K562 (cell line): ENCODE measurements around the gene CCDC102B. TPM values are rescaled to one million over a fixed set of nuclear protein-coding genes. Genes with fewer than 3 reads are reported as not detected.

Experiments used
- ATAC-seq: fragments of 200-7000 bp; cut with Tn5 transposase; 3 replicates; pipeline ENCODE4 v1.9.1; 2020; ENCODE audit warnings: moderate library complexity
- BruUV-seq: library from RNA; stranded (reverse); fragments of 400-500 nt; replicated peaks from 2 replicates; lab custom pipeline; 2021; lab: Mats Ljungman, UMichigan
- CTCF ChIA-PET: fragments of 300-600 bp; formaldehyde crosslinking; extraction: SDS; loops from one replicate; lab custom pipeline; 2021; ENCODE audit warnings: low intra/inter-chr PET ratio; lab: Yijun Ruan, JAX
- POLR2A ChIA-PET: fragments of 300-600, 350-650 bp; sonication (Branson Sonifier 250); formaldehyde crosslinking; extraction: SDS; loops from one replicate; lab custom pipeline; 2021; ENCODE audit warnings: antibody characterized with exemption, inconsistent platforms; lab: Yijun Ruan, JAX
- DNase-seq, 4 experiments: peaks; one replicate each; pipeline versions ENCODE4 v3.0.0 to v3.0.0-alpha.2; 2011 to 2018; ENCODE audit warnings: low spot score in 3 of 4, mixed read lengths in 3 of 4; ENCODE audit errors: extremely low read depth in 1 of 4
- FAIRE-seq: peaks from 2 replicates; lab custom pipeline; 2011; peaks lifted over from hg19 to GRCh38; lab: Jason Lieb, UNC
- H2AFZ ChIP-seq: 2 replicates; pipeline ENCODE4 v1.6.0; 2011; ENCODE audit warnings: low read depth, low read length, control low read depth, inconsistent platforms
- H3K27ac ChIP-seq: fragments of 200-600 bp; 3 replicates; pipeline ENCODE4 v1.8.0; 2011; ENCODE audit warnings: low read depth, mild to moderate bottlenecking, control low read depth, inconsistent platforms, low read length, moderate library complexity, mixed read lengths; ENCODE audit errors: extremely low read depth
- H3K27me3 ChIP-seq, 2 experiments: fragments of 300-600 bp in 1 of 2; 2 replicates in 1 of 2; 3 replicates in 1 of 2; pipeline versions ENCODE4 v1.6.0 to v1.8.0; 2011; ENCODE audit warnings: inconsistent platforms in 2 of 2, low read length in 2 of 2, mild to moderate bottlenecking in 1 of 2, mixed read lengths in 1 of 2, moderate library complexity in 1 of 2; ENCODE audit not compliant: control insufficient read depth in 2 of 2, insufficient read depth in 2 of 2
- H3K36me3 ChIP-seq: fragments of 300-600 bp; 3 replicates; pipeline ENCODE4 v1.8.0; 2011; ENCODE audit warnings: mild to moderate bottlenecking, low read length, inconsistent platforms; ENCODE audit not compliant: control insufficient read depth, insufficient read depth
- H3K4me1 ChIP-seq, 2 experiments: fragments of 200-600 bp in 1 of 2; replicated peaks in 1 of 2; 2 replicates in 1 of 2; 3 replicates in 1 of 2; pipeline versions ENCODE4 v1.5.1 to v1.8.0; 2011; ENCODE audit warnings: inconsistent platforms in 2 of 2, low read length in 2 of 2, mild to moderate bottlenecking in 1 of 2, mixed read lengths in 1 of 2, moderate library complexity in 1 of 2; ENCODE audit not compliant: control insufficient read depth in 2 of 2, insufficient read depth in 2 of 2
- H3K4me2 ChIP-seq: 2 replicates; pipeline ENCODE4 v1.6.1; 2011; ENCODE audit warnings: low read length, control low read depth, inconsistent platforms, mixed read lengths; ENCODE audit not compliant: insufficient read depth
- H3K4me3 ChIP-seq: fragments of 200-600 bp; sonication (generic), shearing (Covaris generic); 2 replicates; pipeline ENCODE4 v1.5.1; 2016; ENCODE audit warnings: control low read depth, inconsistent platforms
- H3K79me2 ChIP-seq: fragments of 200-600 bp; 3 replicates; pipeline ENCODE4 v1.8.0; 2011; ENCODE audit warnings: low read length, inconsistent platforms; ENCODE audit not compliant: control insufficient read depth, insufficient read depth
- H3K9ac ChIP-seq, 2 experiments: 2 replicates each; pipeline versions ENCODE4 v1.6.0 to v1.6.1; 2011; ENCODE audit warnings: low read depth in 2 of 2, low read length in 2 of 2, control low read depth in 1 of 2, inconsistent platforms in 1 of 2, mild to moderate bottlenecking in 1 of 2, mixed read lengths in 1 of 2; ENCODE audit not compliant: insufficient read depth in 1 of 2
- H3K9me1 ChIP-seq: one replicate; pipeline ENCODE4 v1.6.0; 2011; ENCODE audit warnings: inconsistent platforms, mild to moderate bottlenecking, low read length, moderate library complexity; ENCODE audit not compliant: control insufficient read depth, insufficient read depth
- H3K9me3 ChIP-seq: replicated peaks from 2 replicates; pipeline ENCODE4 v1.5.1; 2011; ENCODE audit warnings: low read depth, low read length, inconsistent platforms; ENCODE audit not compliant: control insufficient read depth, insufficient read depth
- H4K20me1 ChIP-seq: replicated peaks from 2 replicates; pipeline ENCODE4 v1.6.1; 2011; ENCODE audit warnings: low read length, inconsistent platforms, mixed read lengths; ENCODE audit not compliant: control insufficient read depth, insufficient read depth
- BMI1 ChIP-seq: fragments of 150-350 bp; IDR thresholded peaks from 2 replicates; pipeline ENCODE4 v1.6.1; 2014; ENCODE audit warnings: low read length
- CBX3 ChIP-seq, 2 experiments: IDR thresholded peaks; 1 replicate in 1 of 2; 2 replicates in 1 of 2; pipeline ENCODE4 v1.6.1; 2012; ENCODE audit warnings: inconsistent platforms in 2 of 2, low read length in 2 of 2, borderline replicate concordance in 1 of 2, control low read depth in 1 of 2
- EP400 ChIP-seq: fragments of 450-650 bp; IDR thresholded peaks from 2 replicates; pipeline ENCODE4 v1.6.1; 2017; ENCODE audit warnings: antibody characterized with exemption, mild to moderate bottlenecking, moderate library complexity
- GATA2 ChIP-seq: sonication (generic); formaldehyde crosslinking; IDR thresholded peaks from 2 replicates; pipeline ENCODE4 v1.4.0; 2020; ENCODE audit warnings: mild to moderate bottlenecking, missing genetic modification reagents
- HMG20A ChIP-seq: fragments of 450-650 bp; formaldehyde crosslinking; conservative IDR thresholded peaks from 2 replicates; pipeline ENCODE4 v1.4.0; 2020; ENCODE audit warnings: mild to moderate bottlenecking, mixed read lengths
- RUNX1 ChIP-seq: sonication (generic); IDR thresholded peaks from 2 replicates; pipeline ENCODE4 v1.6.1; 2016; ENCODE audit warnings: antibody characterized with exemption, low read depth
- ZBTB17 ChIP-seq: fragments of 450-650 bp; formaldehyde crosslinking; IDR thresholded peaks from 2 replicates; pipeline ENCODE4 v1.4.0; 2020; ENCODE audit warnings: mild to moderate bottlenecking
- ZNF263 ChIP-seq: sonication (generic); formaldehyde crosslinking; IDR thresholded peaks from 2 replicates; pipeline ENCODE4 v1.8.0; 2022; ENCODE audit warnings: mild to moderate bottlenecking, missing genetic modification reagents, borderline replicate concordance
- ZNF316 ChIP-seq: fragments of 450-650 bp; IDR thresholded peaks from 2 replicates; pipeline ENCODE4 v1.6.1; 2016
- WGBS: fragments of 100-300 bp; shearing (Covaris generic); methylation state at CpG from one replicate; pipeline ENCODE4 v1.1.6; 2016; ENCODE audit warnings: low coverage, mixed read lengths; ENCODE audit not compliant: insufficient coverage; ENCODE audit errors: missing lambda C conversion rate; 5-methylcytosine and 5-hydroxymethylcytosine counted together
- in situ Hi-C: fragments of 300-500 bp; cut with MboI; formaldehyde crosslinking; loops from 4 replicates; pipeline ENCODE4 v1.15.0; 2018; ENCODE audit warnings: inconsistent platforms, mixed read lengths
- intact Hi-C: fragments of 100-400 bp; cut with micrococcal nuclease; formaldehyde crosslinking; loops from 2 replicates; pipeline ENCODE4 v1.14.2; 2022
- polyA plus RNA-seq, 8 experiments: library from polyadenylated mRNA; depleted of rRNA in 4 of 8; stranded (reverse) in 5 of 8; unstranded in 3 of 8; fragments of >200 nt; fragmentation: Nextera tagmentation in 2 of 8; fragmentation: Illumina TruSeq in 1 of 8; extraction: Ambion mirVana in 2 of 8; extraction: Trizol in 1 of 8; gene quantifications; 2 replicates each; pipeline versions ENCODE4 v1.2.1 to v1.2.3, GENCODE V29; 2011 to 2014; ENCODE audit warnings: inconsistent platforms in 1 of 8, missing spikeins in 1 of 8
- total RNA-seq, 7 experiments: library from RNA; depleted of rRNA in 6 of 7; stranded (reverse); fragments of >200 nt in 6 of 7; fragmentation: Illumina TruSeq in 2 of 7; extraction: Trizol in 2 of 7; gene quantifications; 2 replicates each; pipeline versions ENCODE4 v1.2.1 to v1.2.3, GENCODE V29; 2011 to 2021; ENCODE audit warnings: low replicate concordance in 1 of 7
- TF ChIP-seq, protein P1 (sequence below): IDR thresholded peaks from 2 replicates; pipeline ENCODE4 v1.6.1; 2011; ENCODE audit not compliant: insufficient read length; ENCODE audit errors: extremely low read depth
- TF ChIP-seq, protein P2 (sequence below): sonication (generic); formaldehyde crosslinking; IDR thresholded peaks from 2 replicates; pipeline ENCODE4 v1.9.0; 2022; ENCODE audit warnings: mild to moderate bottlenecking, missing genetic modification reagents

The CCDC102B gene
- total and polyA plus RNA-seq, 9 of the 15 experiments (the other 6 are each of a cell fraction or from before 2014, with no cell fraction given): 0.18 to 1.5 (median 0.73) TPM

DNA sequence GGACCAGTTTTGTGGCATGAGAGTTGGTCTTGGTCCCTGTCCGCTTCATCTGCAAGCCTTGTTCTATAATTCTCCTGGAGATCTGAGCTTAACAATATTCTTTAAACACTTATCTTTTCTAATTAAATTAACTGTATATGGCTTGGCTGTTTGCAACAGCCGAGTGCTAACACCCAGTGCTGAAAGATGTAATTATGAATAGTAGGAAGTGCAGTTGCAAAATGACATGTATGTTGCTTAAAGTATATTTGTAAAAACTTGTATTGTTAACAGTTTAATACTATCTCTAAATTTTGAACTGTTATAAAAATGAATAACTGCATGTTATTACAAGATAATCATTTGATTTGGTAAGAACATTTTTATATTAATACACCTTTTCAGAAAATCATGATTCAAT is 45.1 kb downstream of the CCDC102B start (continued):
- TF ChIP-seq ZNF263 (CRISPR knock-in tag): no peak
- TF ChIP-seq EP400: no peak
- TF ChIP-seq, all 486 proteins: peak for 0

DNA sequence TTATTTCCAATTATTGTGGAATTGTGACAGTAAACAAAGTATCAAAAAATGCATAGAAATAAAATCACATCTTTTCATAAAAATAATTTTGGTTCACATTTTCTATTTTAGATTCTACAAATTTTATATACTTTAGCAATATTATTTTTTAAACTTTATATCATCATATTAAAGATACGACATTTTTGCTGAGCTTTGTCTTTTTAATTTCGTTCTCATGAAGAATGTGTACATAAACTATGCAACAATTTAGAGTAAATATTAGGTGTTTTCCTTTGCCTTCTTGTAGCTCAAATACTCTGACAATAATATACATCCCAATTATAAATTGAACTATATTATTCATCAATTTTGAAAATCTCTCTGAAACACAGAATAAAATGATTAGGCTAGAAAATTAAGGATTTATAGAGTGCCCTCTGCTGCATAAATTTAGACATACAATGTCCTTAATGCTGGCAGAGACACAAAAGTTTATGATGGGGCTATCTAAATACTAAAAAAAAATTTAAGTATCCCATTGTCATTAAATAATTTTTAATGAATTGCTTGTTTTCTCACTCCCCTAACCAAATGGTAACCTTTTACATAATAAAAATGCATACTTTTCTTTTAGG is 45.7 kb downstream of the CCDC102B start:
- no peak overlapping the region for H2AFZ ChIP-seq
- 0% methylated on average over 2 of the region's 2 CpGs for WGBS
- ATAC-seq (no peak), FAIRE-seq (no peak), DNase-seq (no peak)
- H3K27ac ChIP-seq: no peak overlapping the region
- H3K4me2 ChIP-seq: no peak overlapping the region
- in situ Hi-C loops (no loop called here), intact Hi-C loops (no loop called here)
- no peak overlapping the region for H3K9ac ChIP-seq
- ChIA-PET POLR2A (no interaction called here), CTCF (no interaction called here)
- BruUV-seq: no TSS peak
- no peaks in the 10 kb centered on the region for H4K20me1 ChIP-seq
- H3K9me1 ChIP-seq: no peaks in the 10 kb centered on the region
- H3K9me3 ChIP-seq: no peaks in the 10 kb centered on the region
- H3K27me3 ChIP-seq: no peaks in the 10 kb centered on the region
- no peak for TF ChIP-seq HMG20A (CRISPR knock-in tag)
- TF ChIP-seq CBX3 (IDR thresholded peaks at IDR 0.05; ENCODE audit: borderline replicate concordance in 1 of 2, low read length in 2 of 2): no peak
- no peak for TF ChIP-seq BMI1
- TF ChIP-seq, protein P1, sequence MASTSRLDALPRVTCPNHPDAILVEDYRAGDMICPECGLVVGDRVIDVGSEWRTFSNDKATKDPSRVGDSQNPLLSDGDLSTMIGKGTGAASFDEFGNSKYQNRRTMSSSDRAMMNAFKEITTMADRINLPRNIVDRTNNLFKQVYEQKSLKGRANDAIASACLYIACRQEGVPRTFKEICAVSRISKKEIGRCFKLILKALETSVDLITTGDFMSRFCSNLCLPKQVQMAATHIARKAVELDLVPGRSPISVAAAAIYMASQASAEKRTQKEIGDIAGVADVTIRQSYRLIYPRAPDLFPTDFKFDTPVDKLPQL: no peak
- no peak for TF ChIP-seq GATA2 (CRISPR knock-in tag)
- no peak for TF ChIP-seq RUNX1
- peak; percentile 27; the same call in 1 of the 2 replicates for TF ChIP-seq ZNF316
- TF ChIP-seq, protein P2, sequence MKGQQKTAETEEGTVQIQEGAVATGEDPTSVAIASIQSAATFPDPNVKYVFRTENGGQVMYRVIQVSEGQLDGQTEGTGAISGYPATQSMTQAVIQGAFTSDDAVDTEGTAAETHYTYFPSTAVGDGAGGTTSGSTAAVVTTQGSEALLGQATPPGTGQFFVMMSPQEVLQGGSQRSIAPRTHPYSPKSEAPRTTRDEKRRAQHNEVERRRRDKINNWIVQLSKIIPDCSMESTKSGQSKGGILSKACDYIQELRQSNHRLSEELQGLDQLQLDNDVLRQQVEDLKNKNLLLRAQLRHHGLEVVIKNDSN (CRISPR knock-in tag): no peak
- TF ChIP-seq ZBTB17 (CRISPR knock-in tag): no peak
- H3K4me3 ChIP-seq: no peak overlapping the region
- no peaks in the 10 kb centered on the region for H3K79me2 ChIP-seq
- H3K36me3 ChIP-seq: no peaks in the 10 kb centered on the region
- no peaks in the 10 kb centered on the region for H3K4me1 ChIP-seq
